PC-3 (cell line): ENCODE data around the gene DYSF. TPM values are rescaled to one million over a fixed set of nuclear protein-coding genes. Genes with fewer than 3 reads are reported as not detected.

Experiments
- ATAC-seq: fragments of 200-7000 bp; cut with Tn5 transposase; 2 replicates; pipeline ENCODE4 v1.9.1; 2020; ENCODE audit warnings: mild to moderate bottlenecking, moderate library complexity
- BruUV-seq: library from RNA; stranded (reverse); fragments of 400-500 nt; replicated peaks from 2 replicates; lab custom pipeline; 2021; lab: Mats Ljungman, UMichigan
- CTCF ChIA-PET: fragments of 300-600 bp; sonication (Branson Sonifier 250); formaldehyde crosslinking; loops from one replicate; lab custom pipeline; 2022; ENCODE audit warnings: antibody characterized with exemption; lab: Charles Lee
- POLR2A ChIA-PET: fragments of 300-600 bp; sonication (Branson Sonifier 250); formaldehyde crosslinking; loops from one replicate; lab custom pipeline; 2022; ENCODE audit warnings: antibody characterized with exemption; ENCODE audit not compliant: unreplicated experiment; lab: Charles Lee
- DNase-seq: peaks from one replicate; pipeline ENCODE4 v3.0.0-alpha.2; 2015
- H2AFZ ChIP-seq: fragments of 300-600 bp; sonication (generic); 2 replicates; pipeline ENCODE4 v1.6.0; 2016; ENCODE audit warnings: antibody characterized with exemption, low read length
- H3F3A ChIP-seq: fragments of 300-600 bp; sonication (generic); one replicate; pipeline ENCODE4 v1.6.0; 2017; ENCODE audit warnings: antibody characterized with exemption, low read length, control low read depth, mild to moderate bottlenecking; ENCODE audit not compliant: unreplicated experiment
- H3K27ac ChIP-seq: fragments of 300-600 bp; sonication (generic); 2 replicates; pipeline ENCODE4 v1.5.1; 2016; ENCODE audit warnings: mild to moderate bottlenecking, low read length
- H3K27me3 ChIP-seq: fragments of 300-600 bp; sonication (generic); 2 replicates; pipeline ENCODE4 v1.6.1; 2016; ENCODE audit warnings: low read length, mixed read lengths
- H3K36me3 ChIP-seq: fragments of 300-600 bp; sonication (generic); 2 replicates; pipeline ENCODE4 v1.6.1; 2016; ENCODE audit warnings: low read depth, mixed run types, low read length, mixed read lengths
- H3K4me1 ChIP-seq: fragments of 300-600 bp; sonication (generic); 2 replicates; pipeline ENCODE4 v1.5.1; 2016; ENCODE audit warnings: low read length; ENCODE audit not compliant: insufficient read depth
- H3K4me2 ChIP-seq: fragments of 300-600 bp; sonication (generic); 2 replicates; pipeline ENCODE4 v1.6.0; 2016; ENCODE audit warnings: low read length
- H3K4me3 ChIP-seq: fragments of 300-600 bp; sonication (generic); 2 replicates; pipeline ENCODE4 v1.5.1; 2016; ENCODE audit warnings: mild to moderate bottlenecking, low read length, mixed read lengths
- H3K79me2 ChIP-seq: fragments of 300-600 bp; sonication (generic); 2 replicates; pipeline ENCODE4 v1.6.1; 2017; ENCODE audit warnings: low read length, mixed read lengths
- H3K9ac ChIP-seq: fragments of 300-600 bp; sonication (generic); 2 replicates; pipeline ENCODE4 v1.6.0; 2016; ENCODE audit warnings: mild to moderate bottlenecking, low read length
- H3K9me2 ChIP-seq: fragments of 300-600 bp; sonication (generic); replicated peaks from 2 replicates; pipeline ENCODE4 v1.6.1; 2016; ENCODE audit warnings: mixed run types, low read length, mixed read lengths
- H3K9me3 ChIP-seq: fragments of 300-600 bp; sonication (generic); 2 replicates; pipeline ENCODE4 v1.6.1; 2016; ENCODE audit warnings: low read length, mixed read lengths
- H4K20me1 ChIP-seq: fragments of 300-600 bp; sonication (generic); 2 replicates; pipeline ENCODE4 v1.6.1; 2016; ENCODE audit warnings: low read length, mixed read lengths
- EZH2 ChIP-seq: fragments of 300-600 bp; sonication (generic); IDR thresholded peaks from one replicate; pipeline ENCODE4 v1.6.1; 2017; ENCODE audit warnings: antibody characterized with exemption, mild to moderate bottlenecking, low read length; ENCODE audit not compliant: unreplicated experiment
- EZH2phosphoT487 ChIP-seq: fragments of 300-600 bp; sonication (generic); IDR thresholded peaks from 2 replicates; pipeline ENCODE4 v1.6.1; 2018; ENCODE audit warnings: mild to moderate bottlenecking, antibody characterized with exemption, low read length, borderline replicate concordance
- intact Hi-C: fragments of 100-400 bp; cut with micrococcal nuclease; formaldehyde crosslinking; loops from 2 replicates; pipeline ENCODE4 v1.9.0; 2023
- total RNA-seq: library from RNA; depleted of rRNA; stranded (reverse); fragments of >200 nt; gene quantifications from 2 replicates; pipeline ENCODE4 v1.2.3, GENCODE V29; 2014
- TF ChIP-seq, protein P1 (sequence below): fragments of 300-600 bp; sonication (generic); conservative IDR thresholded peaks from 2 replicates; pipeline ENCODE4 v1.5.1; 2017; ENCODE audit warnings: antibody characterized with exemption, low read depth, mild to moderate bottlenecking, low read length

Gene DYSF
- total RNA-seq, 1 experiment from 2014 or later: 13.0 TPM

GRCh38 chr2:71479261-71479660 is 25.9 kb downstream of the DYSF start:
- intact Hi-C loops: no loop called here

GRCh38 chr2:71481111-71481510 is 27.8 kb downstream of the DYSF start:
- Histone ChIP-seq H3K4me2 (no peak overlapping the region), H3F3A (no peaks in the 10 kb centered on the region), H4K20me1 (no peaks in the 10 kb centered on the region), H3K4me3 (no peak overlapping the region), H3K79me2 (no peaks in the 10 kb centered on the region), H3K4me1 (peaks cover 9% of the 10 kb centered on the region), H2AFZ (no peak overlapping the region), H3K27ac (no peak overlapping the region), H3K9me2 (no peaks in the 10 kb centered on the region), H3K27me3 (no peaks in the 10 kb centered on the region), H3K9ac (no peak overlapping the region), H3K36me3 (no peaks in the 10 kb centered on the region), H3K9me3 (no peaks in the 10 kb centered on the region)
- intact Hi-C loops: no loop called here
- DNase-seq (no peak), ATAC-seq (no peak)
- TF ChIP-seq EZH2: no peak
- TF ChIP-seq, protein P1, sequence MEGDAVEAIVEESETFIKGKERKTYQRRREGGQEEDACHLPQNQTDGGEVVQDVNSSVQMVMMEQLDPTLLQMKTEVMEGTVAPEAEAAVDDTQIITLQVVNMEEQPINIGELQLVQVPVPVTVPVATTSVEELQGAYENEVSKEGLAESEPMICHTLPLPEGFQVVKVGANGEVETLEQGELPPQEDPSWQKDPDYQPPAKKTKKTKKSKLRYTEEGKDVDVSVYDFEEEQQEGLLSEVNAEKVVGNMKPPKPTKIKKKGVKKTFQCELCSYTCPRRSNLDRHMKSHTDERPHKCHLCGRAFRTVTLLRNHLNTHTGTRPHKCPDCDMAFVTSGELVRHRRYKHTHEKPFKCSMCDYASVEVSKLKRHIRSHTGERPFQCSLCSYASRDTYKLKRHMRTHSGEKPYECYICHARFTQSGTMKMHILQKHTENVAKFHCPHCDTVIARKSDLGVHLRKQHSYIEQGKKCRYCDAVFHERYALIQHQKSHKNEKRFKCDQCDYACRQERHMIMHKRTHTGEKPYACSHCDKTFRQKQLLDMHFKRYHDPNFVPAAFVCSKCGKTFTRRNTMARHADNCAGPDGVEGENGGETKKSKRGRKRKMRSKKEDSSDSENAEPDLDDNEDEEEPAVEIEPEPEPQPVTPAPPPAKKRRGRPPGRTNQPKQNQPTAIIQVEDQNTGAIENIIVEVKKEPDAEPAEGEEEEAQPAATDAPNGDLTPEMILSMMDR: no peak
- TF ChIP-seq EZH2phosphoT487: no peak
- no TSS peak for BruUV-seq
- ChIA-PET POLR2A (no interaction called here), CTCF (no interaction called here)

More at GRCh38 chr2:71479261-71479660, 25.9 kb downstream of the DYSF start:
- Histone ChIP-seq H3K27ac (no peak overlapping the region), H3K9me2 (no peaks in the 10 kb centered on the region), H3K4me3 (no peak overlapping the region), H3K4me1 (peaks cover 11% of the 10 kb centered on the region), H4K20me1 (no peaks in the 10 kb centered on the region), H2AFZ (no peak overlapping the region), H3K4me2 (no peak overlapping the region), H3K27me3 (no peaks in the 10 kb centered on the region), H3K79me2 (no peaks in the 10 kb centered on the region), H3K9me3 (no peaks in the 10 kb centered on the region), H3K36me3 (no peaks in the 10 kb centered on the region), H3F3A (no peaks in the 10 kb centered on the region), H3K9ac (no peak overlapping the region)
- CTCF ChIA-PET: no interaction called here
- DNase-seq (no peak), ATAC-seq (no peak)
- TF ChIP-seq EZH2 (no peak), EZH2phosphoT487 (no peak)
- TF ChIP-seq, protein P1: no peak
- BruUV-seq: no TSS peak
- POLR2A ChIA-PET: no interaction called here

DNA sequence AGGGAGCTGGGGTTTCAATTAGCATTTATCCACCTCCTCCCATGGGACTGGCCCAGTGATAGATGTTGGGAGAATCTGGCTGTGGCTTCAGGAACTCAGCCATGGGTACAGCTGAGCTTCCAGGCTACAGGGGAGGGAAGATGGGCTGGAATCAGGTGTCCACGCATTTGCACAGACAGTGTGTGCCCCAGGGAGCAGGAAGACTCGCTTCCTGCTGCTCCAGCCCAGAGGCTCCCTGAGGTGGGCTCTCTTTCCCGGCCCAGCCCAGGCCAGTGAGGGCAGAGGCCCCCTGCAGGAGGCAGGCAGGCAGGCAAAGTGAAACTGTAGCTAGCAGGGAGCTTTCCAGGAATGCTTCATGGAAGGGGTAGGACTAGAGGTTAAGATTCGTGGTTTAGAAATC is 28.7 kb downstream of the DYSF start:
- H3K27me3 ChIP-seq: no peaks in the 10 kb centered on the region
- POLR2A ChIA-PET: no interaction called here
- no peak for DNase-seq
- no peak overlapping the region for H2AFZ ChIP-seq
- no peak for ATAC-seq
- CTCF ChIA-PET: no interaction called here
- no peak overlapping the region for H3K27ac ChIP-seq
- no peaks in the 10 kb centered on the region for H4K20me1 ChIP-seq
- no peaks in the 10 kb centered on the region for H3K9me3 ChIP-seq
- H3K9me2 ChIP-seq: no peaks in the 10 kb centered on the region
- H3K36me3 ChIP-seq: no peaks in the 10 kb centered on the region
- H3K79me2 ChIP-seq: no peaks in the 10 kb centered on the region
- no peak for TF ChIP-seq EZH2
- TF ChIP-seq, protein P1: 0 out of 2 replicates have a peak, but pooled peaks have one; percentile 14
- peaks cover 6% of the 10 kb centered on the region for H3K4me1 ChIP-seq
- no TSS peak for BruUV-seq
- H3K9ac ChIP-seq: no peak overlapping the region
- no peak overlapping the region for H3K4me2 ChIP-seq
- no peaks in the 10 kb centered on the region for H3F3A ChIP-seq
- intact Hi-C loops: no loop called here
- H3K4me3 ChIP-seq: no peak overlapping the region
